ENCODE results near the gene TSSK6. TPM values are rescaled to one million over a fixed set of nuclear protein-coding genes. Genes with fewer than 3 reads are reported as not detected.

TSSK6 gene
- polyA plus RNA-seq, 1 experiment: 1.7 TPM

- CTCF ChIA-PET: interaction anchor here (0.6 to 12.3 kb wide), 6 partner anchors 12 to 142 kb away, joined by 3 to 189 read pairs (median 4); partner anchors contain the start of gene GATAD2A
- no peak for DNase-seq (ENCODE audit: low read depth)
- Histone ChIP-seq H3K27me3 (ENCODE audit: control insufficient read depth, insufficient read depth, low read length) (no peaks in the 10 kb centered on the region), H3K36me3 (ENCODE audit: control insufficient read depth, insufficient read depth, low read length) (peaks cover 8% of the 10 kb centered on the region), H3K4me3 (ENCODE audit: low read depth, low read length) (no peak overlapping the region)
- TF ChIP-seq CTCF (IDR thresholded peaks at IDR 0.05; ENCODE audit: insufficient read depth, low read depth, low read length): no peak
- POLR2A ChIA-PET: no interaction called here
These were observed 27.1 kb downstream of the TSSK6 start for GRCh38 chr19:19487950-19488874.

GRCh38 chr19:19487077-19487949, 28.0 kb downstream of the TSSK6 start:
- H3K4me3 ChIP-seq (ENCODE audit: low read depth, low read length): no peak overlapping the region
- TF ChIP-seq CTCF (IDR thresholded peaks at IDR 0.05; ENCODE audit: insufficient read depth, low read depth, low read length): no peak
- ChIA-PET POLR2A (no interaction called here), CTCF (interaction anchor here (0.6 to 12.3 kb wide), 6 partner anchors 11 to 141 kb away, joined by 3 to 189 read pairs (median 3); partner anchors contain the start of gene GATAD2A)
- DNase-seq (ENCODE audit: low read depth): no peak
- H3K27me3 ChIP-seq (ENCODE audit: control insufficient read depth, insufficient read depth, low read length): no peaks in the 10 kb centered on the region
- H3K36me3 ChIP-seq (ENCODE audit: control insufficient read depth, insufficient read depth, low read length): peaks cover 4% of the 10 kb centered on the region

- Histone ChIP-seq H3K36me3 (ENCODE audit: control insufficient read depth, insufficient read depth, low read length) (peaks cover 1% of the 10 kb centered on the region; the same call in 1 of the 2 replicates), H3K4me3 (ENCODE audit: low read depth, low read length) (no peak overlapping the region), H3K27me3 (ENCODE audit: control insufficient read depth, insufficient read depth, low read length) (no peaks in the 10 kb centered on the region)
- no peak for TF ChIP-seq CTCF (IDR thresholded peaks at IDR 0.05; ENCODE audit: insufficient read depth, low read depth, low read length)
- CTCF ChIA-PET: interaction anchor here (1.1 to 12.3 kb wide), 2 partner anchors 85 to 122 kb away, joined by 3 to 189 read pairs; no protein-coding TSS in a partner anchor
- POLR2A ChIA-PET: no interaction called here
- DNase-seq (ENCODE audit: low read depth): no peak
These were observed 28.8 kb downstream of the TSSK6 start for GRCh38 chr19:19486343-19487076.

GRCh38 chr19:19485998-19486290, 29.4 kb downstream of the TSSK6 start:
- H3K36me3 ChIP-seq (ENCODE audit: control insufficient read depth, insufficient read depth, low read length): no peaks in the 10 kb centered on the region
- no peak for DNase-seq (ENCODE audit: low read depth)
- H3K4me3 ChIP-seq (ENCODE audit: low read depth, low read length): no peak overlapping the region
- CTCF ChIA-PET: interaction anchor here (12.3 kb wide), 1 partner anchor 121 kb away, joined by 189 read pairs; no protein-coding TSS in a partner anchor
- POLR2A ChIA-PET: no interaction called here
- no peak for TF ChIP-seq CTCF (IDR thresholded peaks at IDR 0.05; ENCODE audit: insufficient read depth, low read depth, low read length)
- H3K27me3 ChIP-seq (ENCODE audit: control insufficient read depth, insufficient read depth, low read length): no peaks in the 10 kb centered on the region
